Posterior vena cava (tissue), 2 donors: ENCODE results near the gene SLAMF8. TPM values are rescaled to one million over a fixed set of nuclear protein-coding genes. Genes with fewer than 3 reads are reported as not detected.

Experiments used
- DNase-seq: peaks from one replicate; pipeline ENCODE4 v3.0.0-alpha.2; 2020; ENCODE audit warnings: low spot score
- intact Hi-C, 2 donors: fragments of 100-400 bp; cut with DNase I; formaldehyde crosslinking; loops; one replicate each; pipeline versions ENCODE4 v1.14.1 to v1.14.2; 2022 to 2023
- total RNA-seq, 2 donors: library from RNA; stranded (reverse); fragmentation: NEBNext Ultra II Directional; extraction: Animal tissue kit (Norgen Biotek cat#: 25700); gene quantifications; one replicate each; pipeline ENCODE4 v1.2.1, GENCODE V29; 2021
- donor health status: DM: yes; HTN: yes; CAD: no.
- donor health status: DM: yes; HTN: yes; CAD: no.

SLAMF8 gene
- total RNA-seq, 2 donors from 2014 or later = 4.8 to 10.5 TPM

DNA sequence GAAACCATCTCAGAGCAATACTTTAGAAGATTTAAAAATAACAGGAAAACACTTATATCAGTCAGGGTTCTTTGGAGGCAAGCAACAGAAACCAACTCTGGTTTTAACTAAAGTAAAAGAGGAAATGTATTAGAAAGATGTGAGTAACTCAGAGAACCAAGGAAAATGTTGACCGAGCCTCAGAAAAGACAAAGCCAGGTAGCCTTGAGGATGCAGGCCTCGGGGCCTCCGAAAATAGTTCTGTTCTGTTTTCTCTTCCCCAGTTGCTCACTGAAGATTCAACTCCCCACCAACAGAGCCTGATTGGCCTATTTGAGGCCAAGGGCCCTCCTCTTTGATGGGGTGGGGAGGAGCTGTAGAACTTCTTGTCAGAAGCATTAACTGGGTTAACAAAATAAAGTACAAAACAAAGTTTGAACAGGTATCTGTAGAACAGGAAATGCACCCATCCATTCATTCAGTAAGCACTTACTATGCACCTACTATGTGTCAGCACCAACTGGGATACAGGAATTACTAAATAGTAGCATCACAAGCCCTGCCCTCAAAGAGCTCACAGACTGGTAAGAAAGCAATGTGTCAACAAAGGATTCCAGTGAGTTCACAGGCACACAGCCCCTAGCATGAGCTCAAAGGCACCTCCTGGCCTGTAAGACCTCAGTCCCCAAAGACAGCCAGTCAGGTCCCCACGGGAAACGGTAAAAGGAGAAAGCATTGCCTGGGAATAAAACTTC lies 12.6 kb downstream of the SLAMF8 start:
- intact Hi-C loops = no loop called here
- no peak for DNase-seq

DNA sequence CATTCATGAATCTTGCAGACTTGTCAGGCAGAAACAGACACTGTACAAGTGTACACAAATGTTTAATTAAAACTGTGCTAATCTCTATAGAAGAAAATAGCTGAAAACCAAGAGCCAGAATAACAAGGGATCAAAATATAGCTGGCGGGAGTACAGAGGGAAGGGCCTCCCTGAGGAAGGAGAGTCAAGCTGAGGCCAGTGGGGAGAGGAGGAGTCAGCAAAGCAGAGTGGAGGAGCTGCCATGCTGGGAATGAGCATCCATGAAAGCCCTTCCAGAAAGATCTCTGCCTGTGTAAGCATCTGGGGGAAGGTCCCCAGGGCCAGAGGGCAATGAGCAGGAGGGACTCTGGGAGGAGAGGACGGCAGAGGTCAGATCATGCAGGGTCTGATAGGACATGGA lies 15.1 kb downstream of the SLAMF8 start:
- intact Hi-C loops = no loop called here

DNA sequence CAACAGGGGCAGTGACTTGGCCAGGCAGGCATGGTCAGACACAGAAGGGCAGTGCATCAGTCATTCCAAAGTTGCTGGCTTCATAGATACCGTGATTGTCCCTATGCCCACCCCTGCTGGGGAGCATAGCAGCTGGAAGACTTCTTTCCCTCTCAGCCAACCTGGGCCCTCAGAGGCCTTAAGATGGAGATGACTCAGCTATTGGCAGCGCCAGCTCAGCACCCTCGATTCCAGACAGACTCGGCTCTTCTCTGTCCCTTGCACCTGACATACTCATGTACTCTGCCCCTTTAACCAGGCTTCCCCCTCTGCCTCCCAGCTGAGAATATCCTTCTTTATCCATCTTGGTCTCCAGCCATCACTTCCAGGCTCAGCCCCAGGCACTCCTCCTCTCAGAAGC lies 16.8 kb downstream of the SLAMF8 start:
- DNase-seq = no peak
- intact Hi-C loops = no loop called here

More for the DNA sequence above, 15.1 kb downstream of the SLAMF8 start:
- no peak for DNase-seq

DNA sequence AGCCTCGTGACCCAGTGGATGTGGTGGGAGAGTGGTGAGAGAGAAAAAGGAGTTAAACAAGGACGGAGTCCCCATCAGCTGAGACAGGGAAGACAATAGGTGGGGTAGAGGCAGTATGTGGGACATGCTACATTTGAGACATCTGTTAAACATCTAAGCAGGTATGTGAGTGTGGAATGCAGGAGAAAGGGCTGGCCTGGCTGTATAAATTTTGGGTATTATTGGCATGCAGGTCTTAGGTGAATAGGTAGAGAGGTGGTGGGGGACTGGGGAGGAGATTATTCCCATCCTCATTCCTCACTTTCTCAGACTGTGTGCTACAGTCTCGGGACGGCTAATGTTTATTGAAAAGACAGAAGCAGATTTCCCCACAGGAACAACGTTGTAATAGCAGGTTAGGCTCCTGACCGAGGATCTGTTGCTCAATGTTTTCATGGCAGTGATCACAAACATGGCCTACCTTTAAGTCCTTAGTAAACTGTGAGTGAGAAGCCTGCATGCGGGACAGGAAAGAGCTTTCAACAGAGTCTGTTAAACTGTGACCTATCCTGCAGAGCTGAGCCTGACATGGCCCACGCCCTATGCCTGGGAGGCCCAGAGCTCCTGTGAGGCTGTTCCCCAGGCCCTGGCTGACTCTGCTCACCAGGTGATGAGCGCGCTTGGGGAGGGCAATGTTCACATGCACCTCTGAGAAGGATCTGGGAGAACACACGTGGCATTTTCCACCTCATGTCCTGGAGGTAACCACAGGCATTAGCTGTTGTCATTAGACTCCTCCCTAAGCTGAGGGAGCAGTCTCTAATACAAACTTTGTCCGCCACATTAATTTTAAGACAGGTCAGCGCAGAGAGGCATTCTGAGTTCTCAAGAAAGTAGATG lies 19.3 kb downstream of the SLAMF8 start:
- intact Hi-C loops = no loop called here

DNA sequence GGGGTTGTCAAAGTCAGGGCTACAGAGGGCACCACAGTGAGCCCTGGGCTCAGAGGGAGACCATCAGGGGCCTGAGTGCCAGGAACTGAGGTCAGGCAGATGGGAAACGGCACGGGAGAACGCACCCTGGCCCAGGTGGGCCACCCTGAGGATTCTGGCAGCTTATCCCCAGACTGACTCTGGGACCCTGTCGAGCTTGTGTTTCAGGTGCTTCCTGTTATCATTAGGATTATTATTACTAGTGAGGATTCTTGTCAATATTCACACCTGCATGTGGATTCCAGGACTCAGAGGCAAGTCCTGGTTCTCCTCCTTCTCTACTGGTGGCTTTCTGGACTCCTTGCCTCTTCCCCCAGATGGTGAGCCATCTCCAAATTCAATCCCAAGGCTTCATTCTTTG lies 20.6 kb downstream of the SLAMF8 start:
- no peak for DNase-seq
- intact Hi-C loops = no loop called here

More for the DNA sequence above, 19.3 kb downstream of the SLAMF8 start:
- DNase-seq = no peak

DNA sequence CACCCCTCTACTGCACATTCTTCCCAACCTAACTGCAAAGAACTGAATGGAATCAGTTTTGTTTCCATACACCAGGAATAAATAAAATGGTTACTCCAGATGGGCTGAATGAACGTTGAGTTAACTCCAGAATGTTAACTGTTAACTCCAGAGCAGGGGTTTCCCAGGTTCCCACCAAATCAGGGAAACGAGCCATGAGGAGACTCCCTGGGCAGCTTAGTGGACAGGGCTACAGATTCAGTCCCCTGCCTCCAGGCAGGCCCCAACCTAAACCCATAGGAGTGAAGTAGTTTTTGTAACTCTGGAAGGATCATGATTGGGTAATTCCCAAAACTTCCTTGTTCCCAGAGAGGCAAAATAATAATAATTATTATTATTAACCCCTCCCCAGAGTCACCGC lies 21.7 kb downstream of the SLAMF8 start:
- intact Hi-C loops = no loop called here
- no peak for DNase-seq

DNA sequence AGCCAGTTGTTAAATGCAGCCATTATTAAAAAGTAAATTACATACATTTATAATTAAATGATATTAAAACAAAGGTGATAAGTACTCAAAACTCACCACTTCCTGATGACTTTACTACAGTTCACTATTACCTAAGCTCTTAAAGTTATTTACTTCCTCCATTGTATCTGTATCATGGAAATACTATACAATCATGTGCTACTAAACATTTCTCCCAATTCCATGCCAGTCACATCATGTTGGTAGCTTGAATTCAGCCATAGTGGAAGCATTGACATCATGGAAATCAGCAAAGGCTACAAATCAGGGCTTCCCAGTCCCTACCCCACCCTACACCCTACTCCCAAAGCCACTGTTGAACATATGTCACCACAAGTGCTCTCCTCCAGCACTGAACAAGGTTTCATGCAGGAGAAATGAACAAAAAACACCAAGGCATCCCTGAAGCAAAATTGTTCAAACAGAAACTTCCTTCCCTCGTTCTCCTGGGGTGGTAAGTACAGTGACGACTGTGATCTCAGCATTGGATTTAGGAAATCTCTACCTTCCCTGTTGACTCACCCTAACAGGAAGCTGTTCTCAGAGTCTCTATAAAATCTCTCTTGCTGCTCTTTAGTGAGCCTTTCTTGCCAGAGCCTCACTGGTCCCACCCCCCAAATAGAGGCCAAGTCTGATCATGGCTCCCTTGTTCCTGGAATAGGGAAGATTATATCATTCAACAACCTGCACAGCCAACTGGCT lies 23.1 kb downstream of the SLAMF8 start:
- intact Hi-C loops = no loop called here
- DNase-seq = no peak

DNA sequence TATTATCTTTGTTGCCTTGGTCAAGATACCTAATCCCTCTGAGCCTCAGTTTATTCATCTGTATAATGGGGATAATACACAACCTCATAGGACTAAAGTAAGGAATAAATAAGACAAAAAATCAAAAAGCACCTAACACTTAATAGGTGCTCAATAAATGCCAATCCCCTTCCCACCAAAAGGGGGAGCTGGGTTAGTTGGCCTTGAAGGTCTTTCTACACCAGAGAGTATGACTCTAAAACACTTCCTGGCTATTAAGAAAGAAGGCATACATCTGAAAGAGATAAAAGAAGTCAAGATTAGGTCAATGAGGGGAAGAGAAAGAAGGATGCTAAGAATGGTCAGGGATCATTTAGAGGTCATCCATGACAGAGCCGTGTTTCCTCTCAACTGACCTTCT lies 24.7 kb downstream of the SLAMF8 start:
- intact Hi-C loops = no loop called here
- DNase-seq = no peak

DNA sequence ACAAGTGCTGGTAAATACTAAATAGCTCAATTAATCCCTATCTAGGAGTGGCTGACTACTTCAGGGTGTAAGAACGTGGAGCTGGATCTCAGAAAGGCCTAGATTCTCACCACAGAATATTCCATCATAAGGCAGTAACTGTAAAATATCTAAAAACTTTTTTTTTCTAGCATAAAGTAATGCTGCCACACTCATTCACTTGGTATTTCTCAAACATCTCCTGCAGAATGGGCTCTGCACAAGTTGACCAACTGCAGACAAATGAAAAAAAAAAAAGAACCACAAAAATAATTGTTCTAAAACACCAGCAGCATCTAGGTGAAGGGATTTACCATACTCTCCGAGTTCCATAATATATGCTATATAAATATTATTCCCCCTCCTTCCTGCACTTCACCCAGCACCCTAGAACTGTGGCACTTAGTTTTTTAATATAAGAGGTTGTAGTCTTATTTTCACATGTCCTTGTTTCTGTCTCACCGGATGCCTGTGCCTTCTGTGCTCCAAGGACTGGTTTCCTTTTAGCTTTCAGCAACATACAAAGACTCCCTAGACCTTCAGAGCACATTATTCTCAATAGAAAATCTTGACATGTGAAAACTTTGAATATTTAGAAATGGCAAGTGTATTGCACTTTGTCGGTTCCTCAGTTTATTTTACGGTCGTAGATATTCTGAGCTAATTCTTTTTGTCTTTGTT lies 26.9 kb downstream of the SLAMF8 start:
- intact Hi-C loops = no loop called here
- no peak for DNase-seq

DNA sequence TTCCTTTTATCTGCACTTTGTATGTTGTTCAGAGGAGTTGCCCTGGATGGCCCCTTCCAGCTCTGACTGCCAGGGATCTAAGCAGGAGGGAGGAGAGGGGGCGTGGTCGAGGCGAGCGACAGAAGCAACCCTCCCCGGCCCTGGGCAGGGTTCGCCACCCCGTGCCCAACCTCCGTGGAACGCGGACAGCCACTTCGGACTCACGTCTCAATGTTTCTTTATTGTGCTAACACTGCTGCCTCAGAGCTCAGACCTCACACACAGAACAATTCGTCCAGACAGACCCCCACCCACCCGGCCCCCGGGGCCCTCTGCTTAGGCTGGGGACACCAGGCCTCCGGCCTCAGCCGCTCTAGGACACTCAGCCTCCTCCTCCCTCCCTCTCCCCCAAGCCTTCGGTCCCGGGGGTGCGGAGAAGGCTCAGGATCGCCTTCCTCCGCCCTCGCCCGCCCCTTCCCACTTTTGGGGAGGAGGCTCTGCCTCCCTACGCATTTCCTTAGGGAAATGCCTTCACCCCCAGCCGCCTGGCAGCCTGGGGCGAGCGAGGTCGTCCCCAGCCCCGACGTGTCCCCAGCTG lies 27.5 kb downstream of the SLAMF8 start:
- intact Hi-C loops = no loop called here

DNA sequence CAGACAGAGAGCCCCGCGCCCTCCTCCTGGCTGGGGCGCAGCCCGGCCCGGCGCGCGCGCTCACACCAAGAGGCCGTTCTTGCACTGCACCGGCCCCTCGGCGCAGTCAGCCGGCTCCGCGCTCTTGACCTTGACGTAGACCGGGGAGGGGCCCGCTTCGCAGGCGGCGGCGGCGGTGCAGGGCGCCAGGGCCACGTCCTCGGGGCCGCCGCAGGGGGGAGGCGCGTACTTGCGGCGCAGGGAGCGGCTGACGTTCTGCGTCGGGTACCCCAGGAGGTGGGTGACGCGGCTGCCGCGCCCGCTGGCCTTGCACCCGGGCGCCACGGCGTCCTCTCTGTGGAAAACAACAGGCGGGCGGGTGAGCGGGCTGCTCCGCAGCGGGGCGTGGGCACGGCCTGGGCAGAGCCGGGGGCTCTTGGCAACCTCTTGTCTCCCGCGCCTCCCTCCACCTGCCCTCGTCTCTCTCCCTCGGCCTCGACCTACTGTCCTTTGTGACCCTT lies 28.1 kb downstream of the SLAMF8 start:
- DNase-seq = peak; percentile 96
- intact Hi-C loops = no loop called here

More for the DNA sequence above, 27.5 kb downstream of the SLAMF8 start:
- DNase-seq = peak; percentile 90

DNA sequence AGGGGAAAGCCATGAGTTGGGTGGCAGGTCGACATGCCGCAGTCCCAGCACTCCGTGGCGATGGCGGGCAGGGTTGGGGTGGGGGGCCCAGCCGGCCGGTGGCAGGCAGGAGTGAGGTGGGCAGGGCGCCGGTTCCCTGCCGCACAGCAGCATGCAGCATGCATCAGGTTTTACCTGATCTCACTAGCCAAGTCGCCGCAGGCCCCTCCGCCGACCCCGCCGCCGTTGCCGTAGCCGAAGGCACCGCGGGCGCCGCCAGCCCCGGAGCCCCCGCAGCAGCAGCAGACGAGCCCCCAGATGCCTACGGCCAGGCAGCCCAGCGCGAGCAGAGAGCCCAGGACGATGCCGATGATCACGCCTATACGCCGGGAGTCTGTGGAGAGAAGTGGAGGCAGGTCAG lies 29.0 kb downstream of the SLAMF8 start:
- no peak for DNase-seq
- intact Hi-C loops = no loop called here

DNA sequence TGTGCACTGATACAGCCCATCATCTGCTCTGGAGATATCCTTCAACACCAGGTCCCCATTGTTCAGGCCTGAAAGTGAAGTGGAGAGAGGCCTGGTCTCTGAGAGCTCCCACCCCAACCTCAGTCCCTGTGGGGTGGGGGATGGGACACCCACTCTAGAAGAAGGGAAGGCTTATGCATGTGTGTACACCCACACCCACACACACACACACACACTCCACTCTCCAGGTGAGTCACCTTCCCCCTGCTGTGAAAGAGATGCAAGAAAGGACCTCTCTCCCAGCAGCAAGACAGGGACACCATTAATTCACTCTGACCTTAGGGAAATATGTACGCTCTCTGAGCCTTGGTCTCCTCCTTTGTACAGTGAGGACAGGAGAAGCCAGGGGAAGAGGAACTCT lies 29.9 kb downstream of the SLAMF8 start:
- no peak for DNase-seq
- intact Hi-C loops = no loop called here

DNA sequence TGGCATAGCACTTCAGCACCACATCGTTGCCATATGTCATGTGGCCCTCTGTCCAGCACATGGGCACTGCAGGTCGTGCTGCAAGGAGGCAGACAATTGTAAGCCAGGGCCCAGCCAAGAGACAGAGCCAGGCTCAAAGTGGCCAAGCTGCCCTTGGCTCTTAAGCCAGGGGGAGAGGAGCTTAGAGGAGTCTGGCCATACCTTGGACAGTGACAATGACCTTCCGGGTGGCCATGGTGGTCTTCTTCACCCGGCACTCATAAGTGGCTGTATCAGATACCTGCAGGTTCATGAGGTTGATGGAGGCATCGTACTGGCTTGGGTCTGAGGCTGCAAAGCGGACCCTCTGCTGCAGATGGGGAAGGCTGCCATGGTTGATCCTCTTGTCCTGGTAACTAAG lies 31.2 kb downstream of the SLAMF8 start:
- DNase-seq = peak; percentile 47
- intact Hi-C loops = no loop called here

DNA sequence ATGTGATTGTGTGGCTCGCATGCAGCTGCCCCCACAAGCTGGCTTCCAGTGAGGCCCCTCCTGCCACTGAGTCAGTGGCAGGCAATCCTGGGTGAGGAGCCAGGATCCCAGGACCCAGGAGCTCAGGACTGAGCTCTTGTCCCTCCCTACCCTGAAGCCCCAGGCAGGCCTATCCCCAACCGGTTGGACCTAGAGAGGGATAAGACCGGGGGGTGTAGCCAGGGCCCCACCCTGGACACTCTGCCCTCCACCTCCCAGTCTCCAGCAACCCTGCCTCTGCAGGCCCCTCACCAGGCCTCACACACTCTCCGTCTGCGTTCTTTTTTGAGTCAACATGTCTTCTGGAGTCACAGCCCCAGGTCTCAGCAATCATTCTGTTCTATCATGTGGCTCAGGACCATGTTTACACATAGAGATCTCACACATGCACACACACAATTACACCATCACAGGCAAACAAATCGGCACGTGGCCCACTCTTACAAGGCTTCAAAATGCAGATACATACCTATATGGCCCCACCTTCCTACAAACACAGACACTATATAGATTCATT lies 33.2 kb downstream of the SLAMF8 start:
- peak; percentile 57 for DNase-seq
- intact Hi-C loops = no loop called here

DNA sequence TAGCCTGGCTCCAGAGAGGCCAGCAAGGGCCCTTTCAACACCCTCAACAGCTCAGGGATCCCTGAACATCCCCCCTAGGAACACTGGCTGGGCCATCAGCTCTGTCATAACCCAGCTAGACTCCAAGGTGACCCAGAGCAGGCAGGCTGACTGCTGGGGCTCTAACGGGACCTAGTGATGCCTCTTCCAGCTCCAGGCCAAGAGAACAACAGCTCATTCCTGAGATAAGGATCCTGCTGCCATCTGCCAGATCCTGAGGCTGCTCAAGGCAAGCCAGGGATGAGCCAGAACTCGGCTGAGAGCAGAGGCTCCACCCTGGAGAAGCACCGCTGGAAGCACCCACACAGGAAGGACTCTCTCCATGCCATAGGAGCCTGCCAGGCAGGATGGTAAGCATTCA lies 33.8 kb downstream of the SLAMF8 start:
- intact Hi-C loops = no loop called here

DNA sequence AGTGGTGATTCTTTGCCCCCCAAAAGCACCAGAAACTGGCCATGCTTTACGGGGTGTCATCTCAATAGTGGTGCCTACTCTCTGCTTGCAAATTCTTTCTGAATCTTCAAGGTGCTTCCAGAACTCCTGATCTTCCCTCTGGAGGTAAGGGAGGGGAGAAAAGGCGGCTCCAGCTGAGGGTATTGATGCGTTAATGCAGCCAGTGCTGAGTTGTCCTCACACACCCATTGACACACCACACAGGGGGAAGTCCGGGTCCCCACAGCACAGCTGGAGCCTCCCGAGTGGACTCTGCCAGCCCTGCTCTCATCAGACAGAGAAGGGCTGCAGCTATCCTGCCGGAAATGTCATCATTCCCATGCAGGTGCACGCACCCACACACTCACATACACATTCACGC lies 34.5 kb downstream of the SLAMF8 start:
- intact Hi-C loops = no loop called here
- no peak for DNase-seq

More for the DNA sequence above, 33.8 kb downstream of the SLAMF8 start:
- DNase-seq = peak; percentile 28

DNA sequence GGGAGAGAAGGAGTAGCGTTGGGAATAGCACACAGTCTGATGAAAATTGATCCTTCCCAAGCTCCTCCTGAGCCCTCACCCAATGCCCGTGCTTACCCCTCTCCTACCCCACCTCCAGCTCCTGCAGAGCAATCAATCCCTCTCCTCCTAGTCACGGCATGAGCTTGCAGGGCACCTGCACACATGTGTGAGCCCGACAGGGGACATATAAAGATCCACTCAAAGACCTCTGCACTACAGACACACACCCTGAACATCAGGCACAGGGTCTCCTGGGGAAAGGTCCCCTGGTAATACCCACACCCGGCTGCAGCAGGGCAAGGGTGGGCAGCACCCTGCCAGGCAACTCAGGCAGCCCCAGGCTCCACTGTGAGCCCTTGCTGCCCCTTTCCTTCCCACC lies 35.4 kb downstream of the SLAMF8 start:
- DNase-seq = no peak
- intact Hi-C loops = no loop called here

DNA sequence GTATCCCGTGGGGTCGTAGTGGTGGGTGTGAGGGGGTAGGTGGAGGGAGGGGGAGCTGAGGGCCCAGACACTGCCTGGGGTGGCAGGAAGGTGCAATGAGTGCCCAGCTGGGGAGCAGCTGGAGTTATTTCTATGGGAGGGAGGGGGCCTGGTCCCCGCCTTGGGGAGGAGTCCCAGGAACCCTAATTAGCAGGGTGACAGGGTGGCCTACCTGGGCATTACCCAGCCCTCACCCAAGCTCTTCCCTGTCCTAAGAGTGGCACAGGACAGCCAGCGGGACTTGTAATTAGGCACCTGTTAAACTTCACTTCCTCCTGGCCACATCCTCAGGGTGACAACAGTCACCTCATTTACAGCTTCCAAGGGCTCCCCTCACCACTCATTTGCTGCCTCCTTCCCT lies 35.9 kb downstream of the SLAMF8 start, which contains the start of gene VSIG8:
Gene VSIG8, minus strand, starts transcription at position 101 of the 400 bp plus-strand sequence. CDS start 136 bp downstream, outside the sequence.
- intact Hi-C loops = no loop called here
- DNase-seq = no peak
